Small intestine (tissue), 7 donors: Measurements from ENCODE around the gene JAK1. TPM values are rescaled to one million over a fixed set of nuclear protein-coding genes. Genes with fewer than 3 reads are reported as not detected.

Experiments
- DNase-seq, 2 donors: peaks; one replicate each; pipeline versions ENCODE4 v3.0.0 to v3.0.0-alpha.2; 2013
- FAIRE-seq: peaks from 2 replicates; lab custom pipeline; 2012; peaks lifted over from hg19 to GRCh38; lab: Jason Lieb, UNC
- H3K27ac ChIP-seq, 3 donors: one replicate each; pipeline ENCODE4 v1.5.1; 2013; ENCODE audit warnings: low read length in 2 of 3, mild to moderate bottlenecking in 2 of 3, control low read depth in 1 of 3, inconsistent platforms in 1 of 3, low read depth in 1 of 3, moderate library complexity in 1 of 3
- H3K27me3 ChIP-seq, 3 donors: one replicate each; pipeline ENCODE4 v1.6.1; 2013; ENCODE audit warnings: low read length in 3 of 3, inconsistent platforms in 1 of 3; ENCODE audit not compliant: control insufficient read depth in 3 of 3, insufficient read depth in 3 of 3
- H3K36me3 ChIP-seq, 3 donors: one replicate each; pipeline ENCODE4 v1.6.1; 2013; ENCODE audit warnings: low read length in 3 of 3, inconsistent platforms in 1 of 3, low read depth in 1 of 3, mild to moderate bottlenecking in 1 of 3, moderate library complexity in 1 of 3; ENCODE audit not compliant: control insufficient read depth in 3 of 3, insufficient read depth in 2 of 3
- H3K4me1 ChIP-seq, 3 donors: one replicate each; pipeline ENCODE4 v1.6.1; 2013; ENCODE audit warnings: low read length in 2 of 3, inconsistent platforms in 1 of 3, low read depth in 1 of 3, mild to moderate bottlenecking in 1 of 3, moderate library complexity in 1 of 3; ENCODE audit not compliant: control insufficient read depth in 3 of 3, insufficient read depth in 2 of 3
- H3K4me3 ChIP-seq, 3 donors: one replicate each; pipeline ENCODE4 v1.5.1; 2013; ENCODE audit warnings: low read length in 3 of 3, control low read depth in 1 of 3, inconsistent platforms in 1 of 3, low read depth in 1 of 3, mild to moderate bottlenecking in 1 of 3, moderate library complexity in 1 of 3
- H3K9me3 ChIP-seq, 2 donors: one replicate each; pipeline ENCODE4 v1.6.1; 2013; ENCODE audit warnings: low read depth in 1 of 2, low read length in 1 of 2; ENCODE audit not compliant: control insufficient read depth in 2 of 2, insufficient read depth in 1 of 2
- WGBS, 3 donors: extraction: QIAGEN DNeasy Blood & Tissue Kit; methylation state at CpG; one replicate each; pipeline ENCODE4 v1.1.7; 2013; 5-methylcytosine and 5-hydroxymethylcytosine counted together
- polyA plus RNA-seq, 4 donors: library from polyadenylated mRNA; stranded (reverse) in 3 of 4; unstranded in 1 of 4; fragments of 200-250 nt in 3 of 4; fragments of 120-200 nt in 1 of 4; gene quantifications; one replicate each; pipeline versions ENCODE4 v1.2.1 to v1.2.3, GENCODE V29; 2013
- donor health status: healthy with polysubstance abuse.
- donor health status: control.
- donor health status: control.
- donor health status: Bipolar disorder and iron deficiency.
- donor health status: healthy.

The JAK1 gene
- polyA plus RNA-seq, 4 donors, result 29.4 to 66.5 (median 32.6) TPM

- Histone ChIP-seq H3K27ac (no peak overlapping the region), H3K4me1 (peaks cover 6 to 11% (median 7%) of the 10 kb centered on the region in 3 donors), H3K27me3 (no peaks in the 10 kb centered on the region), H3K4me3 (no peak overlapping the region), H3K9me3 (no peaks in the 10 kb centered on the region), H3K36me3 (no peaks in the 10 kb centered on the region)
- DNase-seq (peak in 1 of 2 donors; percentile 31), FAIRE-seq (no peak)
- 64 to 86% (median 83%) methylated on average over 3 of the region's 3 CpGs for WGBS, 3 donors
Observed at GRCh38 chr1:64906447-64906846, 59.9 kb downstream of the JAK1 start.

- no peak for FAIRE-seq
Observed at GRCh38 chr1:64903593-64903992, 62.8 kb downstream of the JAK1 start.

GRCh38 chr1:64901663-64902062 lies 64.7 kb downstream of the JAK1 start:
- FAIRE-seq (no peak), DNase-seq (no peak)
- H3K27me3 ChIP-seq, result no peaks in the 10 kb centered on the region
- H3K9me3 ChIP-seq, result no peaks in the 10 kb centered on the region
- H3K36me3 ChIP-seq, result no peaks in the 10 kb centered on the region
- no peak overlapping the region for H3K27ac ChIP-seq
- WGBS, 3 donors, result 92 to 95% (median 93%) methylated on average over 2 of the region's 2 CpGs
- H3K4me3 ChIP-seq, result no peak overlapping the region
- peaks cover 7 to 18% (median 17%) of the 10 kb centered on the region in 3 donors for H3K4me1 ChIP-seq

More at GRCh38 chr1:64903593-64903992, 62.8 kb downstream of the JAK1 start:
- H3K27ac ChIP-seq, result no peak overlapping the region
- H3K27me3 ChIP-seq, result no peaks in the 10 kb centered on the region
- no peak overlapping the region for H3K4me3 ChIP-seq
- no peaks in the 10 kb centered on the region for H3K9me3 ChIP-seq
- peaks cover 4 to 9% (median 5%) of the 10 kb centered on the region in 3 donors for H3K4me1 ChIP-seq
- 32 to 53% (median 35%) methylated on average over 1 of the region's 1 CpG for WGBS, 3 donors
- DNase-seq, result no peak
- H3K36me3 ChIP-seq, result no peaks in the 10 kb centered on the region

GRCh38 chr1:64900916-64901315 lies 65.4 kb downstream of the JAK1 start:
- FAIRE-seq, result no peak
- Histone ChIP-seq H3K4me1 (peaks cover 6 to 21% (median 13%) of the 10 kb centered on the region in 3 donors), H3K4me3 (no peak overlapping the region), H3K27me3 (no peaks in the 10 kb centered on the region), H3K9me3 (no peaks in the 10 kb centered on the region), H3K27ac (no peak overlapping the region), H3K36me3 (no peaks in the 10 kb centered on the region)
- DNase-seq, result no peak
- WGBS, 3 donors, result 95 to 100% (median 95%) methylated on average over 2 of the region's 2 CpGs

- Histone ChIP-seq H3K4me1 (peaks cover 6 to 24% (median 16%) of the 10 kb centered on the region in 3 donors), H3K36me3 (no peaks in the 10 kb centered on the region), H3K9me3 (no peaks in the 10 kb centered on the region), H3K27me3 (no peaks in the 10 kb centered on the region), H3K4me3 (no peak overlapping the region), H3K27ac (peak overlapping the region; percentile 76 to 91 (median 83))
- DNase-seq (peak; percentile 86 to 93), FAIRE-seq (no peak)
- 3 to 4% (median 4%) methylated on average over 4 of the region's 4 CpGs for WGBS, 3 donors
Observed at GRCh38 chr1:64898107-64898861, 68.1 kb downstream of the JAK1 start.

- no peak overlapping the region for H3K4me3 ChIP-seq
- no peak overlapping the region for H3K27ac ChIP-seq
- FAIRE-seq (no peak), DNase-seq (no peak)
- peaks cover 7 to 31% (median 16%) of the 10 kb centered on the region in 3 donors for H3K4me1 ChIP-seq
- no peaks in the 10 kb centered on the region for H3K9me3 ChIP-seq
- no peaks in the 10 kb centered on the region for H3K36me3 ChIP-seq
- no peaks in the 10 kb centered on the region for H3K27me3 ChIP-seq
- WGBS, 3 donors, result 69 to 79% (median 77%) methylated on average over 8 of the region's 8 CpGs
Observed at GRCh38 chr1:64896551-64896950, 69.8 kb downstream of the JAK1 start.

- Histone ChIP-seq H3K9me3 (no peaks in the 10 kb centered on the region), H3K27ac (no peak overlapping the region), H3K27me3 (no peaks in the 10 kb centered on the region), H3K4me3 (no peak overlapping the region), H3K36me3 (no peaks in the 10 kb centered on the region), H3K4me1 (peaks cover 9 to 37% (median 23%) of the 10 kb centered on the region in 3 donors)
- DNase-seq, result no peak
- WGBS, 3 donors, result 80 to 95% (median 82%) methylated on average over 2 of the region's 2 CpGs
- no peak for FAIRE-seq
Observed at GRCh38 chr1:64895500-64895899, 70.8 kb downstream of the JAK1 start.

GRCh38 chr1:64894438-64895196 lies 71.7 kb downstream of the JAK1 start:
- H3K27ac ChIP-seq, result no peak overlapping the region
- no peaks in the 10 kb centered on the region for H3K36me3 ChIP-seq
- 78 to 84% (median 81%) methylated on average over 16 of the region's 16 CpGs for WGBS, 3 donors
- H3K27me3 ChIP-seq, result no peaks in the 10 kb centered on the region
- FAIRE-seq (no peak), DNase-seq (no peak)
- H3K4me3 ChIP-seq, result no peak overlapping the region
- H3K9me3 ChIP-seq, result no peaks in the 10 kb centered on the region
- H3K4me1 ChIP-seq, result peaks cover 9 to 34% (median 23%) of the 10 kb centered on the region in 3 donors
